Kidney (tissue), 14 donors: ENCODE measurements around the gene CHSY3. TPM values are rescaled to one million over a fixed set of nuclear protein-coding genes. Genes with fewer than 3 reads are reported as not detected.

Source experiments
- DNase-seq, 5 donors: peaks; one replicate each; pipeline ENCODE4 v3.0.0-alpha.2; 2013 to 2020
- FAIRE-seq: peaks from 2 replicates; lab custom pipeline; 2012; peaks lifted over from hg19 to GRCh38; lab: Jason Lieb, UNC
- H3K27ac ChIP-seq, 2 donors: one replicate each; pipeline ENCODE4 v1.7.0; 2013; ENCODE audit warnings: low read depth in 2 of 2, low read length in 2 of 2, inconsistent platforms in 1 of 2
- H3K27me3 ChIP-seq: one replicate; pipeline ENCODE4 v1.7.1; 2013; ENCODE audit warnings: low read length, inconsistent platforms; ENCODE audit not compliant: control insufficient read depth, insufficient read depth
- H3K36me3 ChIP-seq, 3 donors: one replicate each; pipeline versions ENCODE4 v1.7.0 to v1.7.1; 2013; ENCODE audit warnings: low read length in 3 of 3, control low read depth in 1 of 3, inconsistent platforms in 1 of 3; ENCODE audit not compliant: insufficient read depth in 3 of 3, control insufficient read depth in 2 of 3
- H3K4me1 ChIP-seq, 3 donors: one replicate each; pipeline versions ENCODE4 v1.7.0 to v1.7.1; 2013; ENCODE audit warnings: low read length in 3 of 3, inconsistent platforms in 1 of 3, low read depth in 1 of 3; ENCODE audit not compliant: control insufficient read depth in 2 of 3, insufficient read depth in 2 of 3
- H3K4me3 ChIP-seq, 3 donors: one replicate each; pipeline versions ENCODE4 v1.7.0 to v1.8.1; 2013; ENCODE audit warnings: low read length in 3 of 3, control low read depth in 1 of 3, inconsistent platforms in 1 of 3
- H3K9ac ChIP-seq, 3 donors: one replicate each; pipeline versions ENCODE4 v1.7.0 to v1.7.1; 2013; ENCODE audit warnings: low read length in 3 of 3, control low read depth in 1 of 3, inconsistent platforms in 1 of 3
- H3K9me3 ChIP-seq, 3 donors: one replicate each; pipeline versions ENCODE4 v1.7.0 to v1.7.1; 2013; ENCODE audit warnings: low read length in 3 of 3, control low read depth in 1 of 3, inconsistent platforms in 1 of 3; ENCODE audit not compliant: control insufficient read depth in 2 of 3, insufficient read depth in 1 of 3
- intact Hi-C: fragments of 100-400 bp; cut with DNase I; formaldehyde crosslinking; loops from one replicate; pipeline ENCODE4 v1.11.1; 2022
- polyA plus RNA-seq: library from polyadenylated mRNA; stranded (reverse); fragments of 350-450 nt; fragmentation: Illumina TruSeq; extraction: RNeasy Lipid Tissue Mini Kit (QIAGEN cat#74804); gene quantifications from one replicate; pipeline ENCODE4 v1.2.3, GENCODE V29; 2014; ENCODE audit warnings: low read depth, low replicate concordance; ENCODE audit not compliant: insufficient read depth
- total RNA-seq: library from RNA; stranded (reverse); fragmentation: NEBNext Ultra II Directional; extraction: Animal tissue kit (Norgen Biotek cat#: 25700); gene quantifications from one replicate; pipeline ENCODE4 v1.2.1, GENCODE V29; 2021
- TF ChIP-seq, protein P1 (sequence below): IDR thresholded peaks from 3 replicates; pipeline ENCODE4 v1.5.1; 2012; ENCODE audit warnings: mild to moderate bottlenecking, moderate library complexity, borderline replicate concordance; ENCODE audit not compliant: insufficient read depth; ENCODE audit errors: extremely low read depth
- donor health status: control.
- donor health status: control.
- donor health status: control.
- donor health status: control.
- donor health status: control.
- donor health status: DM: yes; HTN: yes; CAD: no.
- donor health status: Normal renal cell carcinoma (clear cell type).

CHSY3 gene
- total and polyA plus RNA-seq, 2 donors from 2014 or later: 0.13 to 3.0 TPM

DNA sequence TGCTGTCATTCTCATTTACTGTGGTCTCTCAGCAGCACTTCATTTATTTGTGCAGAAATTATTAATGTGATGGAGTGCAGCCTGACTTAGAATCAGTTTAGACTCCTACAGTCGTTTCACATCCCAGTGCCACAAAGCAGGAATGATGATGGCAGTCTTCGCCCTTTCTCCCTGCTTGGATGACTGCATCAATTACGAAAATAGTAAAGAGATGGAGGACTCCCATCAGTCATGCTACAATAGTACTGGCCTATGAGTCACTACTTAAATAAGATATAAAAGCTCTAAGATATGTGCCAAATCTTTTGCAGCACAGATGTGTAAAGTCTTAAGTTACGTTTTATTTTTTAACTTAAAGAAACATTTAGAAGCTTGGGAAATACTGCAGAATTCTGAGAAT lies 263.9 kb downstream of the CHSY3 start:
- TF ChIP-seq, protein P1, sequence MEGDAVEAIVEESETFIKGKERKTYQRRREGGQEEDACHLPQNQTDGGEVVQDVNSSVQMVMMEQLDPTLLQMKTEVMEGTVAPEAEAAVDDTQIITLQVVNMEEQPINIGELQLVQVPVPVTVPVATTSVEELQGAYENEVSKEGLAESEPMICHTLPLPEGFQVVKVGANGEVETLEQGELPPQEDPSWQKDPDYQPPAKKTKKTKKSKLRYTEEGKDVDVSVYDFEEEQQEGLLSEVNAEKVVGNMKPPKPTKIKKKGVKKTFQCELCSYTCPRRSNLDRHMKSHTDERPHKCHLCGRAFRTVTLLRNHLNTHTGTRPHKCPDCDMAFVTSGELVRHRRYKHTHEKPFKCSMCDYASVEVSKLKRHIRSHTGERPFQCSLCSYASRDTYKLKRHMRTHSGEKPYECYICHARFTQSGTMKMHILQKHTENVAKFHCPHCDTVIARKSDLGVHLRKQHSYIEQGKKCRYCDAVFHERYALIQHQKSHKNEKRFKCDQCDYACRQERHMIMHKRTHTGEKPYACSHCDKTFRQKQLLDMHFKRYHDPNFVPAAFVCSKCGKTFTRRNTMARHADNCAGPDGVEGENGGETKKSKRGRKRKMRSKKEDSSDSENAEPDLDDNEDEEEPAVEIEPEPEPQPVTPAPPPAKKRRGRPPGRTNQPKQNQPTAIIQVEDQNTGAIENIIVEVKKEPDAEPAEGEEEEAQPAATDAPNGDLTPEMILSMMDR: no peak
- no peak for FAIRE-seq

GRCh38 chr5:130171699-130172098 lies 267.4 kb downstream of the CHSY3 start:
- Histone ChIP-seq H3K27me3 (no peaks in the 10 kb centered on the region), H3K9ac (no peak overlapping the region), H3K27ac (no peak overlapping the region), H3K4me3 (no peak overlapping the region), H3K36me3 (no peaks in the 10 kb centered on the region), H3K4me1 (no peaks in the 10 kb centered on the region), H3K9me3 (no peaks in the 10 kb centered on the region)
- intact Hi-C loops: no loop called here
- DNase-seq (no peak), FAIRE-seq (no peak)
- TF ChIP-seq, protein P1: no peak

More for the DNA sequence above, 263.9 kb downstream of the CHSY3 start:
- Histone ChIP-seq H3K9me3 (peaks cover 0 to 3% (median 0%) of the 10 kb centered on the region in 3 donors), H3K27ac (no peak overlapping the region), H3K4me1 (no peaks in the 10 kb centered on the region), H3K9ac (no peak overlapping the region), H3K4me3 (no peak overlapping the region), H3K27me3 (no peaks in the 10 kb centered on the region), H3K36me3 (no peaks in the 10 kb centered on the region)
- DNase-seq: peak in 1 of 5 donors; percentile 5
- intact Hi-C loops: no loop called here

DNA sequence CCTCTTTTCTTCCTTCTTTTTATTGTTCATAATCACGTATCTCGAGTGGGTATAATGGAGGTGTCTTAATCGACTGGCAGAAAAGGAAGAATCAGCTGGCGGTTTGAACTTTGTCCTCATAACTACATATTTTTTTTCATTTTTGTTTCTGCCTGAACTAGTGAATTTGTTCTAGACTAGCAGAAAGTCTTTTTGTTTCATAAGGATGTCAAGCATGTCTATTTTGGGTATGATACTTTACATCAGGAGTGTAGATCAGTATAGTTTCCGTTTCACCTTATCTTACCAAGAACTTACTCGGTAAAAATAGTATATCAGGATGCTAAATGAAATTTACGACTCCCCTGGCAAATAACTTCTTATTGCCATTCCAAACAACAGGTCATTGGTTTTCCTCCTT lies 278.9 kb downstream of the CHSY3 start:
- Histone ChIP-seq H3K27ac (no peak overlapping the region), H3K9me3 (no peaks in the 10 kb centered on the region), H3K9ac (no peak overlapping the region), H3K4me1 (no peaks in the 10 kb centered on the region), H3K36me3 (no peaks in the 10 kb centered on the region), H3K4me3 (no peak overlapping the region), H3K27me3 (no peaks in the 10 kb centered on the region)
- TF ChIP-seq, protein P1: no peak
- FAIRE-seq: no peak
- intact Hi-C loops: no loop called here
- DNase-seq: no peak

DNA sequence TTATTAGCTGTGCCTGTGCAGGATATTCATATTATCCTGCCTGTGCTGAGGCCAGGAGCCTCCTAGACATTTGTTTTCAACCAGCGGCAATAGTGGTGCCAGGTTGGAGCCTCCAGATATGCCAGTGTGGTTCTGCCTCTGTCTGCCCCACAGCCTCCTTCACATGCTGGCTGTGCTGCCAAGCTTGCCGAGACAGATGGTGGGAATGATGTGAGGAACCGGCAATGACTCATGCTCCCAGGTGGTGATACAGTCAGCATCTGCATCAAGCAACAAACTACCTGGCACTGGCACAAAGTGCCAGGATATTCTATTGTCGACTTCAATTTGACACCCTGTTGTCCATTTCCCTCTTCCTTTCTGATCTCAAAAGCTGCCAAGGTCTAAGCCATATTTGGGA lies 285.7 kb downstream of the CHSY3 start:
- no peak overlapping the region for H3K9ac ChIP-seq
- no peaks in the 10 kb centered on the region for H3K4me1 ChIP-seq
- no peaks in the 10 kb centered on the region for H3K27me3 ChIP-seq
- no peak overlapping the region for H3K4me3 ChIP-seq
- intact Hi-C loops: no loop called here
- no peaks in the 10 kb centered on the region for H3K36me3 ChIP-seq
- H3K9me3 ChIP-seq: no peaks in the 10 kb centered on the region
- TF ChIP-seq, protein P1: no peak
- no peak overlapping the region for H3K27ac ChIP-seq
- DNase-seq (no peak), FAIRE-seq (no peak)
